ENCODE measurements around the gene FNDC1.

GRCh38 chr6:159190460-159190859 lies 21.3 kb downstream of the FNDC1 start:
- no peak for TF ChIP-seq GATA2 (IDR thresholded peaks at IDR 0.05; ENCODE audit: low read depth, low read length)
- no peak for TF ChIP-seq GATA3 (IDR thresholded peaks at IDR 0.05; ENCODE audit: low read depth, low read length)

All from SH-SY5Y (cell line).